WI38 (cell line): ENCODE data around the gene TMCO4.

ENCODE experiments used
- H3K4me3 ChIP-seq: 2 replicates; pipeline ENCODE4 v1.5.1; 2011; ENCODE audit warnings: low read depth, mild to moderate bottlenecking, control low read depth, low read length
- CTCF ChIP-seq: IDR thresholded peaks from 2 replicates; pipeline ENCODE4 v1.5.1; 2012; ENCODE audit warnings: low read depth, mild to moderate bottlenecking, control low read depth, low read length

The TMCO4 gene

DNA sequence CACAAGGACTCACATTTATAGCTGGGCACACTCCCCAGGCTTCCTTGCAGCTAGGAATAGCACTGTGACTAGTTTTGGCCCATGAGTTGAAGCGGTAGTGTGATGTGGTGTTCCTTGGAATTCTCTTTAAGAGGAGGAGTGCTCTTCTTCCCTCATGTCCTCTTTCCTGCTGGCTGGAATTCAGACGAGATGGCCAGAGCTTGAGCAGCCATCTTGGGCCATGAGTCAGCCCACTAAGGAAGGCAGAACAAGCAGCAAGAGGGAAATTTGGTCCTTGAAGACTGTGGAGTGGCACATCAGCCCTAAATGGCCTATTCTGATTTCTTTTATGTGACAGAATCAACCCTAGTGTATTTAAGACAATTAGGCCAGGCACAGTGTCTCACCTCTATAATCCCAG lies 115.0 kb downstream of the TMCO4 start:
- H3K4me3 ChIP-seq = no peak overlapping the region
- TF ChIP-seq CTCF = no peak

GRCh38 chr1:19683351-19683750 lies 116.4 kb downstream of the TMCO4 start:
- no peak overlapping the region for H3K4me3 ChIP-seq

GRCh38 chr1:19682901-19683300 lies 116.8 kb downstream of the TMCO4 start:
- no peak overlapping the region for H3K4me3 ChIP-seq
- no peak for TF ChIP-seq CTCF

More at GRCh38 chr1:19683351-19683750, 116.4 kb downstream of the TMCO4 start:
- TF ChIP-seq CTCF = no peak

GRCh38 chr1:19682257-19682656 lies 117.5 kb downstream of the TMCO4 start:
- no peak for TF ChIP-seq CTCF
- H3K4me3 ChIP-seq = no peak overlapping the region

DNA sequence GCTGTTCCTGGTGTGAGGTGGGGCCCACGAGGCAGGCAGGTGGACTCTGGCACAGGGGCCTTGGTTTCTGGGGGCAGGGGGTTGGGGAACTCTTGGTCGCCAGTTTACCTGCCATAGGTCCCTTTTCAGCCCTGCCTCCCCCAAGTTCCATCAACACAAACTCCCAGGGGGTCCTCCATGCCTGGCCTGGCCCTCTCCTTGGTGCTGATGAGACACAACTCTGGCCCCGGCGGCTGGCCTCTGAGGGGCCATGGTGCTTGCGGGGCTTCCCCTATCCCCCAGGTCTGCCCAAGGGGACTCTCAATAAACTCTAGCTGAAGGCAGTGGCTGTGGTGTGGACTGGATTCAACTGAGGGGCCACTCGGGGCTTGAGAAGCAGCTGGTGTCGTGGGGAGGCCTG lies 119.1 kb downstream of the TMCO4 start:
- H3K4me3 ChIP-seq = no peak overlapping the region
- TF ChIP-seq CTCF = no peak

DNA sequence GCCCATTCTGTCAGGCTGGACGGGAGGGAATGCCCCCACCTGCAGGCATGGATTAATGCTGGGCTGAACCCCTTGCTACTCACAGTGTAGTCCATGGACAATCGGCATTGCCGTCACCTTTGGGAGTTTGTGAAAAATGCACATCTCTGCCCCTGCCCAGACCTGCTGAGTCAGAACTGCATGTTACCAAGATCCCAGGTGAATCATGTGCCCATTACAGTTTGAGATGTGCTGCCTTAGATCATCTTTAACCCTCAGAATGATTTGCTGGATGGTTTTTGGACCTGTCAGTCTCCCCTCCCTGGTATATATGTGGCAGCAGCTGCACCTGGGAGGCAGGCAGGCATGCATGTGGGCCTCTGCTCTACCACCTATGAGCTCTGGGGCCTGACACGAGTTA lies 120.0 kb downstream of the TMCO4 start:
- TF ChIP-seq CTCF = no peak
- H3K4me3 ChIP-seq = no peak overlapping the region

- TF ChIP-seq CTCF = no peak
- H3K4me3 ChIP-seq = no peak overlapping the region
Measured at GRCh38 chr1:19678931-19679453, 120.7 kb downstream of the TMCO4 start.
